CD14-positive monocyte (primary cell): ENCODE measurements around the gene VAMP7. TPM values are rescaled to one million over a fixed set of nuclear protein-coding genes. Genes with fewer than 3 reads are reported as not detected.
"Not testable (repeated sequence)": the region's sequence is repeated elsewhere in the genome, so short reads cannot be mapped to it uniquely, and the experiment has no call there.

Experiments used
- DNase-seq, 3 donors: peaks; one replicate each; pipeline ENCODE4 v3.0.0-alpha.2; 2011 to 2022
- H2AFZ ChIP-seq: 2 replicates; pipeline ENCODE4 v1.6.0; 2012; ENCODE audit warnings: mild to moderate bottlenecking, low read depth, low read length, inconsistent platforms; ENCODE audit not compliant: insufficient read depth, poor library complexity, severe bottlenecking
- H3K27ac ChIP-seq, 2 donors: 1 replicate in 1 of 2; 2 replicates in 1 of 2; pipeline ENCODE4 v1.5.1; 2012 to 2013; ENCODE audit warnings: low read length in 2 of 2, control low read depth in 1 of 2, inconsistent platforms in 1 of 2, low read depth in 1 of 2, mild to moderate bottlenecking in 1 of 2
- H3K27me3 ChIP-seq, 2 donors: one replicate each; pipeline versions ENCODE4 v1.6.0 to v1.6.1; 2011 to 2013; ENCODE audit warnings: low read length in 2 of 2; ENCODE audit not compliant: control insufficient read depth in 2 of 2, insufficient read depth in 2 of 2
- H3K36me3 ChIP-seq, 2 donors: replicated peaks in 1 of 2; 1 replicate in 1 of 2; 2 replicates in 1 of 2; pipeline versions ENCODE4 v1.5.1 to v1.6.1; 2012 to 2013; ENCODE audit warnings: low read length in 2 of 2, control low read depth in 1 of 2, inconsistent platforms in 1 of 2, mild to moderate bottlenecking in 1 of 2; ENCODE audit not compliant: insufficient read depth in 2 of 2, control insufficient read depth in 1 of 2
- H3K4me1 ChIP-seq, 2 donors: 1 replicate in 1 of 2; 2 replicates in 1 of 2; pipeline versions ENCODE4 v1.5.1 to v1.6.1; 2012 to 2013; ENCODE audit warnings: low read length in 2 of 2, control low read depth in 1 of 2, inconsistent platforms in 1 of 2, mild to moderate bottlenecking in 1 of 2, moderate library complexity in 1 of 2; ENCODE audit not compliant: insufficient read depth in 2 of 2, control insufficient read depth in 1 of 2
- H3K4me2 ChIP-seq: replicated peaks from 2 replicates; pipeline ENCODE3; 2012; ENCODE audit warnings: low read length, moderate library complexity, mild to moderate bottlenecking; ENCODE audit not compliant: poor library complexity, severe bottlenecking; ENCODE audit errors: extremely low read depth
- H3K4me3 ChIP-seq, 3 experiments: fragments of 200-600 bp in 1 of 3; sonication (generic) in 1 of 3; replicated peaks in 1 of 3; 1 replicate in 2 of 3; 2 replicates in 1 of 3; pipeline ENCODE4 v1.5.1; 2011 to 2013; ENCODE audit warnings: low read length in 3 of 3, mild to moderate bottlenecking in 3 of 3, control low read depth in 2 of 3, low read depth in 2 of 3, inconsistent platforms in 1 of 3, moderate library complexity in 1 of 3
- H3K79me2 ChIP-seq: 2 replicates; pipeline ENCODE4 v1.6.0; 2012; ENCODE audit warnings: mild to moderate bottlenecking, control low read depth, inconsistent platforms, low read length, moderate library complexity; ENCODE audit not compliant: insufficient read depth
- H3K9ac ChIP-seq: 2 replicates; pipeline ENCODE4 v1.6.0; 2017; ENCODE audit warnings: low read length, mild to moderate bottlenecking; ENCODE audit not compliant: insufficient read depth, poor library complexity, severe bottlenecking
- H3K9me3 ChIP-seq, 2 donors: replicated peaks in 1 of 2; 1 replicate in 1 of 2; 2 replicates in 1 of 2; pipeline versions ENCODE4 v1.5.1 to v1.6.1; 2012 to 2013; ENCODE audit warnings: low read length in 2 of 2, control low read depth in 1 of 2; ENCODE audit not compliant: control insufficient read depth in 1 of 2, insufficient read depth in 1 of 2
- H4K20me1 ChIP-seq: 2 replicates; pipeline ENCODE4 v1.6.0; 2012; ENCODE audit warnings: mild to moderate bottlenecking, low read length, control low read depth, moderate library complexity; ENCODE audit not compliant: insufficient read depth
- H3K27ac Mint-ChIP-seq, 7 donors: one replicate each; pipeline ENCODE4 v1.8.0; 2020; ENCODE audit warnings: mild to moderate bottlenecking in 7 of 7, mixed read lengths in 7 of 7, moderate library complexity in 6 of 7, inconsistent platforms in 2 of 7
- H3K27me3 Mint-ChIP-seq, 3 donors: one replicate each; pipeline ENCODE4 v1.8.0; 2021 to 2022; ENCODE audit warnings: low read depth in 3 of 3, mild to moderate bottlenecking in 3 of 3, mixed read lengths in 3 of 3, moderate library complexity in 3 of 3, inconsistent platforms in 1 of 3
- H3K36me3 Mint-ChIP-seq, 2 donors: one replicate each; pipeline ENCODE4 v1.8.0; 2020; ENCODE audit warnings: mixed read lengths in 2 of 2, inconsistent platforms in 1 of 2, mild to moderate bottlenecking in 1 of 2
- H3K4me1 Mint-ChIP-seq: one replicate; pipeline ENCODE4 v1.8.0; 2020; ENCODE audit warnings: mild to moderate bottlenecking, mixed read lengths
- H3K4me3 Mint-ChIP-seq, 2 donors: one replicate each; pipeline ENCODE4 v1.8.0; 2020; ENCODE audit warnings: mild to moderate bottlenecking in 2 of 2, mixed read lengths in 2 of 2, moderate library complexity in 1 of 2
- H3K9me3 Mint-ChIP-seq, 7 donors: one replicate each; pipeline ENCODE4 v1.8.0; 2020 to 2022; ENCODE audit warnings: mixed read lengths in 7 of 7, mild to moderate bottlenecking in 6 of 7, moderate library complexity in 6 of 7, inconsistent platforms in 2 of 7
- CTCF ChIP-seq: fragments of 200-600 bp; IDR thresholded peaks from one replicate; pipeline ENCODE4 v1.8.0; 2022; ENCODE audit warnings: antibody characterized with exemption, mild to moderate bottlenecking
- WGBS: methylation state at CpG from one replicate; pipeline ENCODE4 v1.1.5; 2013; ENCODE audit warnings: missing lambda C conversion rate; ENCODE audit not compliant: insufficient coverage; 5-methylcytosine and 5-hydroxymethylcytosine counted together
- intact Hi-C, 2 donors: fragments of 100-400 bp; cut with micrococcal nuclease; formaldehyde crosslinking; loops; one replicate each; pipeline versions ENCODE4 v1.15.0 to v1.15.1; 2023
- polyA plus RNA-seq, 3 donors: library from polyadenylated mRNA; depleted of rRNA in 1 of 3; unstranded in 2 of 3; stranded (reverse) in 1 of 3; fragments of 300-500 nt in 2 of 3; fragments of >200 nt in 1 of 3; fragmentation: Illumina TruSeq in 2 of 3; gene quantifications; 1 replicate in 2 of 3; 2 replicates in 1 of 3; pipeline ENCODE4 v1.2.3, GENCODE V29; 2012 to 2021

Gene VAMP7
- polyA plus RNA-seq, 3 donors = 17.9 to 88.8 (median 67.5) TPM

- Histone ChIP-seq H3K27me3 (no peaks in the 10 kb centered on the region), H3K9me3 (peaks cover 0 to 18% of the 10 kb centered on the region in 2 donors), H2AFZ (no peak overlapping the region), H3K36me3 (no peaks in the 10 kb centered on the region), H3K79me2 (no peaks in the 10 kb centered on the region), H3K4me2 (no peak overlapping the region), H3K9ac (no peak overlapping the region), H4K20me1 (no peaks in the 10 kb centered on the region), H3K4me3 (no peak overlapping the region), H3K27ac (no peak overlapping the region), H3K4me1 (no peaks in the 10 kb centered on the region)
- Mint-ChIP-seq H3K36me3 (no peaks in the 10 kb centered on the region), H3K4me1 (no peaks in the 10 kb centered on the region), H3K27ac (no peak overlapping the region), H3K27me3 (peaks cover 0 to 2% (median 1%) of the 10 kb centered on the region in 3 donors), H3K9me3 (peaks cover 0 to 12% (median 2%) of the 10 kb centered on the region in 7 donors), H3K4me3 (no peak overlapping the region)
- no peak for DNase-seq
- WGBS = 65% methylated on average over 2 of the region's 2 CpGs
- intact Hi-C loops = no loop called here
- no peak for TF ChIP-seq CTCF
Measured at GRCh38 chrX:155985208-155985607, 104.1 kb downstream of the VAMP7 start.

GRCh38 chrX:155986995-155987394 is 105.8 kb downstream of the VAMP7 start:
- H3K36me3 Mint-ChIP-seq = not testable (repeated sequence)

More at GRCh38 chrX:155986995-155987394, 105.8 kb downstream of the VAMP7 start:
- H3K4me3 ChIP-seq, H3K4me1 Mint-ChIP-seq, H3K79me2 ChIP-seq, H3K36me3 ChIP-seq, H3K4me2 ChIP-seq, H3K4me1 ChIP-seq, intact Hi-C loops, DNase-seq, H3K4me3 Mint-ChIP-seq, H3K27me3 Mint-ChIP-seq, H3K27ac Mint-ChIP-seq, H3K27ac ChIP-seq, H2AFZ ChIP-seq, H3K9ac ChIP-seq, H4K20me1 ChIP-seq, H3K27me3 ChIP-seq: not testable (repeated sequence)
- H3K9me3 ChIP-seq = peaks cover 0 to 20% of the 10 kb centered on the region in 2 donors
- 62% methylated on average over 2 of the region's 2 CpGs for WGBS
- H3K9me3 Mint-ChIP-seq = peaks cover 0 to 14% (median 2%) of the 10 kb centered on the region in 7 donors
